Stimulated activated CD8-positive, alpha-beta memory T cell treated with anti-CD3 and anti-CD28 coated beads, Interleukin-7, amount 100 ng/mL, for 24 hours (primary cell): ENCODE data around the gene ALK.

Source experiments
- DNase-seq: peaks from one replicate; pipeline ENCODE4 v3.0.0-alpha.2; 2020; ENCODE audit warnings: low read depth

The ALK gene

DNA sequence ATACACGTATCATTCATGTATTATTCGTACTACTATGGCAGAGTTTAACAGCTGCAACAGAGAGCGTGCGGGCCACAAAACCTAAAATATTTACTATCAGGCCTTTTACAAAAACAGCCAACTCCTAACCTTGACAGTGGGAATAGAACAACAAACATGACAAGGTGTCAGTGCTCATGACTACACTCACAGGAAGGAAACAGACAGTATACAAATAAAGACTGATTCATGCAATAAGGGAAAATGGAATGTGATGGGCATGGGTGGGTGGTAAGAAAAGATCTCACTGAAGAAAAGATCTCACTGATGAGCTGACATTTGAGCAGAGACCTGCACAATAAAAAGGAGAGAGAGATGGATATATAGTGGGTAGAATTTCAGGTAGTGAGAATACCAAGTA lies 347.8 kb downstream of the ALK start:
- DNase-seq, result no peak

DNA sequence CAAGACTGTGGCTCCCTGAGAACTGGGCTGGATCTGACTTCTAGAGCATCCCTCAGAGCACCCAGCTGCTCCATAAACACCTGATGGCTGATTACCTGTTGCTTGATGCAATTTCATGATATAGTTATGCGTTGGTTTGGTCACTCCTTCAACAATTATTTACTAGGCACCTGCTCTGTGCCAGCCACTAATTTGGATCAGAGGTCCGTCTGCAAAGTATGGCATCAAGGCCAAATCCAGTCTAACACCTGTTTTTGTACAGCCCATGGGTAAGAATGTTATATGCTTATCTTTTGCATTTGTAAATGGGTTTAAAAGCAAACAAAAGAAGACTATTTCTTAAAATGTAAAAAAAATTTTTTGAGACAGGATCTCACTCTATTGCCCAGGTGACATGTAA lies 348.2 kb downstream of the ALK start:
- no peak for DNase-seq

DNA sequence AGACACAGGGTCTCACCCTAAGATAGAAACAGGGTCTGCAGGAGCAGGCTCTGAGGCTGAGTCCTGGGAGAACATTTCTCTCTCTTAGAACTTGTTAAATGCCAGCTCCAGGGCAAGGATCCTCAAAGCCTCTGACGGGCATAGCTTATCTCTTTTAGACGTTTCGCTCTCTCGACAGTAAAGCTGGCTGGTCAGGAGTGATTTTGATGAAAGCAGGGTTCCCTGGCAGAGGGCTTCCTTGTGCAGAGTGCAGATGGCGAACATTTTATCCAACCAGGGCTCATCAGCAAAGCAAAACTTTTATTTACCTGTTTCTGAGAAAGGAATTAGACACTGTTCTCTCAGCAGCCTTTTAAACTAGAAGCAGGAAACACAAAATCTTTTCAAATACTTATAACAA lies 350.8 kb downstream of the ALK start:
- DNase-seq, result no peak

DNA sequence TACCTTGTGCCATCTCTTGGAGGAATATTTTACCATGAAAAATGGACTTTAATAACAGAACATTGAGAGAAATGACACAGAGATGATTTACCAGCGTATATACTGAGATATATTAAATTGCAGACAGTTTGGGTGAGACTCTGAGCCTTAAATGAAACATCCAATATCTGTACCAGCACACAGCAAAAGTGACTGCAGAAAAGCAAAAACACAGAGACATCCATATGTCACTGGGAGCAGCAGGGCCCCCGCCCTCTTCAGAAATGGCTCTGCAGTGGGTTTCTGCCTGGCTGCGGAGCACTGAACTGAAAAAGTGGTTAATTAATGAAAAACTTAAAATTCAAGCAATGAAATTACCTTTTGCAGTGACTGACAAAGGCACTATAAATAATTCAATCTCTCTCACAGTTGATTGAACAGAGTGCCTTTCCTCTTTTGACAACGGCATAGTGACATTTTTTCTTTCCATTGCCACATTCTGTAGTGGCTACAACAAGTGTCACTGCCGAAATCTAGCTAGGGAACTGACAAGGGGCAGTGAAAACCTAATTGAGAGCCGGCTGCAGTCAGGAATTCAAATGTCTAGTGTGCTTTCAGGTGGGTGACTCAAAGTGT lies 353.4 kb downstream of the ALK start:
- DNase-seq, result no peak

DNA sequence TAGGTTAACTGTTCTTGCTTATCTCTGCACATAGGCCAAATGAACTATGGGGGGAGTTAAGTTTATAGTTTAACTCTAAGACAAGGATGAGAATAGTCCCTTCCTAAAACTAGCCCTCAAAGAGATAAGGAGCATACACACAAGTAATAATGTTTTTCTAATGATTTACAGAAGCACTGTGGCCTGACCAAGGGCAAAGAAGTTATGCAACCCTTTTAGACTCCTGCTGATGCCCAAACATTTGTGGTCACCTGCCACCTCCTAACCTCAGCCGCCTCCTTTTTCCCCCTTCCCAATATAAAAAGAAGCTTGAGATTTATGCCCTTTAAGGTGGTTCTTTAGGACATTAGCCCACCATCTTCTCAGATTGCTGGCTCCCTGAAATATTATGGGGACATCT lies 357.7 kb downstream of the ALK start:
- DNase-seq, result no peak

DNA sequence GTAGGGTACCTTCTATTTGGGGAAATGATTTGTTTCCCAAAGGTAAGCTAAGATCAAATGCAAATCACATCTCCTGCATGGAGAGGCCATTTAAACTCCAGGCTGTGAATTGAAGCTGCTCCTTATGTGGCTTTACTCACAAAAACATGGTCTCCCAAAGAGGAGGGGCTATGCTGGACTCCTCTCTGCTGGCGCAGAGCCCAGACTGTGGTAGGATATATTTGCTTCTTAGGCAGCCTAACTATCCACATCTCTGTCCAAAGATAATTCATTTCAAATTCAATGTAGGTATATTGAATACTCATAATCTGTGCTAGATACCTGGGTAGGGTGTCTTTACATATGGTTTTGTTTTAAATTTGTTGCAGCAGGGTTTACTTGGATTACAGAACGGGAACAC lies 358.5 kb downstream of the ALK start:
- no peak for DNase-seq

DNA sequence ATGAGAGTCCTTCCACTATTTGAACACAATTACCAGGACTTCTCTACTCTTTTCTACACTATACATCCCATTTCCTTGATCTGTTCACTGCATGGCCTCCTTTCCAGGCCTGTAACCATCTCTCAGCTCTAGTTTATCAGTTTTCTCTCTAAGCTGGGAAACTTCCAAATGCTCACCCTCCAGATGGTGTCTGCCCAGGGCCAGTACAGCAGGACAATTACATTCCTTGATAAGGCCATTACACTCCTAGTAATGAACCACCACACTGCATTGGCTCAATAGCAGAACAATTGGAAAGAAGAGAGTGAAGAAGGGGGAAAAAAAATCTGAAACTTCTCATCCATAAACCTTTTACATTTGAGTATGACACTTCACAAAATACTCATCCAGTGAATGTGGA lies 359.1 kb downstream of the ALK start:
- no peak for DNase-seq

DNA sequence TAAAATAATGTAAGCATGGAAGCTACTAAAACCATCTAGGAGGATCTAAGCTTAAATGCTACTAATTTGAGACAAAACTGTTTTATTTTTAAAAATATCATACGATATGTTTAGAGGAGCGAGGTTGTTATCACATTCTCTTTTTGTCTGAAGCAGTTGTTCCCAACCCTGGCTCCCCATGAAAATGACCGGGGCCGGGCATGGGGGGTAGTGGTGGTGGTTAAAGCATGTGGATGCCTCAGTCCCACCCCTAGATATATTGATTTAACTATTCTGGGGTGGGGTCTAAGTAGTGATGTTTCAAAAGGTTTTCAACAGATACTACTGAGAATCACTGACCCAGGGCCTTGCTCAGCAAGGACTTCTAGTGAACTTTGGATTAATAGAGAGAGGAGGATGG lies 359.8 kb downstream of the ALK start:
- no peak for DNase-seq

DNA sequence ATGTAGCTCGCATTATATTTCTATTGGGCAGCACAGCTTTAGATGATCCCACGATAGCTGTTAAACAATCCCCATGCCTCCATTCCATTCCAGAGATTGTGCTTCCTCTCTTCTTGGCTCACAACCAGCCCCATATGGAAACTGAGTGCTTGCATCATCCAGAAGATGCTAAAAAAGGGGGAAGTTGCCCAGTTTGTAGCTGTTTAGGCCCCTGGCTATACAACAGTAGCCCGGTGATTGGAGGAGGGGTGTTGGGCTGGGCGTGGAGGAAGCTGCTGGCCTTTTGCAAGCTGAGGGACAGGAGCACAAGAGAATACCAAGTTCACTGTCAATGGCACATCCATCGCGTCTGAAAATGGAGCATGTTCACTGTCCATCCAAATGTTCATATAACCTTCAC lies 360.2 kb downstream of the ALK start:
- DNase-seq, result no peak

DNA sequence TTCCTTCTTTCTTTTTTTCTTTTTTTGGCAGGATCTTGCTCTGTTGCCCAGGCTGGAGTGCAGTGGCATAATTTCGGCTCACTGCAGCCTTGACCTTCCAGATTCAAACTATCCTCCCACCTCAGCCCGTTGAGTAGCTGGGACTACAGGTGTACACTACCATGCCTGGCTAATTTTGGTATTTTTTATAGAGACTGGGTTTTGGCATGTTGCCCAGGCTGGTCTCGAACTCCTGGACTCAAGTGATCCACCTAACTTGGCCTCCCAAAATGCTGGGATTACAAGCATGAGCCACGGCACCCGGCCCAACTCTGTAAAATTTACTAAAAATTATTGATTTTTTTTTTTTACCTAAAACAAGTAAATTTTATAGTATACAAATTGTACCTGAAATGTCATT lies 360.8 kb downstream of the ALK start:
- no peak for DNase-seq

DNA sequence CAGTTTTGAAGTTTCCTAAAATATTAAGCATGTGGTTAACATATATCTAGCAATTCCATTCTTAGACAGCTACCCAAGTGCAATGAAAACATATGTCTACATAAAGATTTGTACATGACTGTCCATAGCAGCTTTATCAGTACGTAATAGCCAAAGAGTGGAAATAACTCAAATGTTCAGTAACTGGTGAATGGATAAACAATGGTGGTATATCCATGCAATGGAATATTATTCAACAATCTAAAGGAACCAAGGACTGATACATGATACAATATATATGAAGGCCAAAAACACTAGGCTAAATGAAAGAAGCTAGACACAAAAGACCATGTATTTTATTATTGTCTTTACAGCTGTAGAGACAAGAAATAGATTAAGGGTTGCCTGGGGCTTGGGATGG lies 361.4 kb downstream of the ALK start:
- DNase-seq, result no peak

DNA sequence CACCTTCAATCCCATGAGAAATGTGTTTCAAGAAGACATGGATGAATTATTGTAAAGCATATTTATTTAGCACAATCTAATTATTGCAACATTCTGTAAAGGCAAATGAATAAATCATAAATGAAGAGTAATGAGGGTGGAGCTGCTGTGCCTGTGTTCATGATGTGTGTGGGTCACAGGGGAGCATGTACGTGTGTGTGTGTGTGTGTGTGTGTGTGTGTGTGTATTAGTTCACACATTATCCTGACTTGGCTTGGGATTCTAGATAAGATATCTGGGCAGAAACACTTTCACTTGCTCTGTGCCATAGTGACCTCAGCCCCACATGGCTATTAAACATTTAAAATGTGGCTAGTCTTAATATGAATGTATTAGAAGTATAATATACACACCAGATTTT lies 361.8 kb downstream of the ALK start:
- no peak for DNase-seq

DNA sequence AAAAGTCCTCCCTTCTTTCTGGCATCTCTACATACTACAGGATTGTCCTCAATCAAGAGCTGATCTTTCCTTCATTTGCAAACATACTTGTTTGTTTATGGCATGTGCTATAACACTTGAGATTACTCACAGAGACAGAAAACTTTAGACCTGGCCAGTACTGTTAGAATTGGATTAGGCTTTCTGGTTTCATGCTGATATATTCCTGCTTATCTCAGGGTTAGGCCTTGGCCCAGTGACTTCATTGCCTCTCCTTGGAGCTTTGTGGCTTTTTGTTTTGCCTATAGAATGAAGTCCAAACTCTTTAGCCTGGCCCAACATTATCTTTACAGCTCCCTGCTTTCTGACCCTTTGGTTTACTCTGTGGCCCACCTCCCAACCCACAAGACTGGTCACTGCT lies 363.3 kb downstream of the ALK start:
- no peak for DNase-seq

DNA sequence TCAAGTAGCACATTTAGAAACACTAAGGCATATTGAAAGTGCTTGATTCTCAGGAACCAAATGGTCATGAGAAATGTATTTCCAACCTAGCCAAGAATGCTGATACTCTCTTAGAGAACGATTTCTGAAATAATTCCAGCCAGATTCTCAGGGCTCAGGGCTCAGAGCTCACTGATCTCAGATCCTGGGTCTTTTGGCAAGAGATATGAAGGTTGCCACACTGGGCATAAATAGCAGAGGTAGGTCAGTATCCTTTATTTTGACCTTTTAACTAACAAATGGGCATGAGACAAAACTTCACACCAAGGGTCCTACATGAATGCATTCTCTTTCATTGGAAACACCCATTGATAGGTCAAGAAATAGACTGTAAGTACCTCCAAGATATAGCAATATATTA lies 364.1 kb downstream of the ALK start:
- DNase-seq, result no peak

DNA sequence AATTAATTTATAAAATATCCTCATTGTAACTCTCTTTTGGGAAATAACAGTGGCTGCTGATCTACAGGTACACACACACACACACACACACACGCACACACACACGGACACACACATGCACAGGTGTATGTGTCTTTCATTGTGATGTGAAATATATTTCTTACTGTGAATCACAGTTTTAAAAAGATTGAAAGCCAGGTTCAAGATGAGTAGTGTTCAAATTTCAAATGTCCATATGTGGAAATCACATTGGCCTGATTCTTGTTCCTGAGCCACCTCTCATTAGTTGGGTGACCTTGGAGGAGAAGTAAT lies 372.4 kb downstream of the ALK start:
- DNase-seq, result no peak

DNA sequence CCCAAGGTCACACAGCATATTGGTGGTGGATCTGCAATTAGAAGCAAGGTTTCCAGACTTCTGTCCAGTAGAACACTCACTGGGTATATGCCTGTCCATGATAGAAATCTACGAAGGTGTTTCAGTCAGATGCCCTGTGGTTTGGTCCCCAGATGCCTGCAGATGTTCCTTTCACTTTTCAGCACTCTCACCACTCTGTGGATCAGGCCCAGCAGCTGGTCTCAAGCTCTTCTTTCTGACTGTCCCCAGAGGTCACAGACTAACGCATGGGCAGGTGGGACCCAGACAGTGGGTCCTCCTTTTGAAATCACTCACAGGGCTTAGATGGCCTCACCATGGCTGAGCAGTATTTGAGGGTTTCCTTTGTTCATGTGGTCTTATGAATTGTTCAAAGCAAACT lies 376.5 kb downstream of the ALK start:
- no peak for DNase-seq

DNA sequence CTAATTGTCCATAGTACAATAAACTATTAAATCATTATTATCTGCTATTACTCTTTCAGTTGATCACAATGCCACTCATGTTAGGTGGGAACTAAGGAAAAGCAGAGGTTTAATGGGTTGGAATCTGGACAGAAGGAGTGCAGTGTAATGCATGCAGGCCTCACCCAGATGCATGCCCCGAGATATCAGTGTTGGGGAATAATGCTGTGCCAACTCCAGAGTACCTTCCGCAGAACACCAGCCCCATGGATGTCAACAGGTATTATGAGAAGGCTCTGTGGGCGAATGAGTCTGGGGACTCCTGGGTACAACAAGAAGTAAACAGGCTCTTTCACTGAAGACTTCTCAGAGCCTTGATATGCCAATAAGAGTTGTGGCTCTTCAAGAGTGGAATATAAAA lies 377.4 kb downstream of the ALK start:
- DNase-seq, result no peak

DNA sequence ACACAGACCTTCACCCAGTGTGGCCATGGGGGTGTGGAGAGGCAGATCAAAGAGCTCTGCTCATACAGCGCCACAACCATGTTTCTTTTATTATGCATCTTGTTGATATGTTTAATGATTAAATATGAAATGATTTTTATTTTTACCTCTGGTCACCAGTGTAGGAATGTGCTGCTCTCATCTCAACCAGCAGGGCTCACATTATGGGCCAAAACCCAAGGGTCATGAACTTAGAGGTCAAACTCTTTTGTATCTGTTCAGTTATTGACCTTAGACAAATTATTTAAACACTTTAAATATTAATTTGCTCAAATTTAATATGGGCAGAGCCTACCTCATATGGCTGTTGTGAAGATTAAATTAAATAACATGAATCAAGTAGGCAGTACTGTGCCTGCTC lies 386.2 kb downstream of the ALK start:
- no peak for DNase-seq

DNA sequence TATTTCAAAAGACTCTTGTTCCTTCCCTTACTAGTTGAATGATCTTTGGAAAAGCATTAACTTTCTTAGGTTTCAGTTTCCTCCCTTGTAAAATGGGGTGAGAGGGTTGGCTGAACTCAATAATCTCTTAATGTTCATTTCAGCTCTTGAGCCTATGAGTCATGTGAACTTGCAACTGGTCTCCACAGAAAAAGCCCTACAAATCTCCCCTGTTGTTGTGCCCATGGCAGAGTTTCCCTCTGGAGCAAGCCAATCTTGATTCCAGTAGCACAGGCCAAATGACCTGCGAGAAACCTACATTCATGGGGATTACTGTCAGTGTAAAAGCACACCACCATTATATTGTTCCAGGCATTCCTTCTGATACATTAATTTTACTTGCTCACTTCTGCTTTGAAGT lies 388.9 kb downstream of the ALK start:
- DNase-seq, result no peak

DNA sequence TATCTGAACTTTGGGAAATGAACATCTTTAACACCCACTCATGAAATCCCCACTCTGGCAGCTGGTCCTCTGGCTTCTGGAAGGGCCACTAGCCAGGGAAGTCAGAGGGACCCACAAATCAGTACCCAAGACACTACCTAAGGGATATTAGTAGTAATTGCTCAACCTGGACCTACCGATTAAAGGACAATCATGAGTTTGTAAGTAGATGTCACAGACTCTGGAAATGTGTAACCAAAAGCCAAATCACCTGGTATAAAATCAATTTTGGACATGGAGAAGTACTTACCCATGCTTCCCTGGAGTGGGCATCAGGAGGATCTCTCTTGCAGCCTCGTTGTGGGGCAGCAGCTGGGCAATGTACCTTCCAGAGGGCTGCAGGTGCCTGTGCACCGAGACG lies 389.8 kb downstream of the ALK start:
- no peak for DNase-seq

DNA sequence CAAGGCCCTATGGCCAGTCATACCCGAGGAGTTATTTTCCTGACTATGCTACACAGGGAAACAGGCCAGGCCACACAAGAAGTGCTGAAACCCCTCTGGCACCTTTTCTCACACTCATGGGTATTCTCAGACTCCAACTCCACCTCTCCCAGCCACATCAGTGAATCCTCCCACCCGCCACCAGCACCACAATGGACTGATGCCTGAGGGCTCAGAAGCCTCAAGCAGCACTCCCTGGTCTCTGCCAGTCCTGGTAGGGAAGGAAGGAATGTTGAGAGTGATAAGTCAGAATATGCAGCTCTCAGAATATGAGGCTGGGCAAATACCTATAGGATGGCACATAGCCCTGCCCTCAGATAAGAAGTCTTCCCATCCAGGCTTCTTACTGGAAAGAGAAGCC lies 391.1 kb downstream of the ALK start:
- DNase-seq, result no peak

DNA sequence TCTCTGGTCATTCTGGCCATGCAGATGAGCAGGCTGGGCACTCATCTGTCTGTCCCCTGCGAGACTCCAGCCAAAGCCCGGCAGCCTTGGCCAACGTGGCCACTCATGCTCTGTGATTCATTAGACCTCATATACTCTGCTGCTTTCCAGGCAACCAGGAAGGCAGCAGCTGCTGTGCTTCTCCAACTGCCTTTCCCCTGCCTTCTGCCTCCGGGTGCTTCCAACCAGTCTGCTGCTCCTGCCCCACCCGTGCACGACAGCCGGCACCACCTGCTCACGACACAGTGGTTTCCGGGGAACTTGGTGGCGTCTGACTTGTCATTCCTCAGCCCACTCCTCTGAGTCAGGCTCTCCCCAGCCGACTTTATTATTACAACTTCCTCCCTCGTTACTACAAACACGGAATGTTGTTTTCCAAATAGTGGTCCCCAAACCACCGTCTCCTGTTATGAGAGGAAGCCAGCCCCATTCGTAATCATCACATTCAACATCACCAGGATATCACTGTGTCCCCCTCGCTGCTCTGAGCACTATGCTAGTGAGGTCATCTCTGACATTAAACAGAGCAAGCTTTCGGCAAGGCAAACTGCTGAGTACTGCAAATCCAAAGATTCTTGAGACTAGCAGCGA lies 392.4 kb downstream of the ALK start:
- no peak for DNase-seq

DNA sequence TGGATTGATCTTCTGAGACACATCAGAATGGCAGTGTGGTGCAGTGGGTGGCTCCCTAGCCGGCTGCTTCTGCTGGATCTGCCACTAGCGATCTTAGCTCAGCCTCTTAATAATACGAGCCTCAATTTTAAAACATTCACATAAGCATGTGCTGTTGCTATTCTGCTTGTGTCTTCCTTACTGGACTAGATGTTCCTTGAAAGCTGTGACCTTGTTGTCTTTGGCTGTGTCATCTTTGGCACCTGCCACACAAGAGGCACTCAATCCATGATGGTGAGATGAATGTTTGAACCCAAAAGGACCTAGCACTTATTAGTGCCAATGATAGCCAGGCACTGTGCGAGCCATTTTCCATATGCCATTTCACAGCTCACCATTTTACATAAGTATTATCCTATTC lies 393.0 kb downstream of the ALK start:
- DNase-seq, result no peak

DNA sequence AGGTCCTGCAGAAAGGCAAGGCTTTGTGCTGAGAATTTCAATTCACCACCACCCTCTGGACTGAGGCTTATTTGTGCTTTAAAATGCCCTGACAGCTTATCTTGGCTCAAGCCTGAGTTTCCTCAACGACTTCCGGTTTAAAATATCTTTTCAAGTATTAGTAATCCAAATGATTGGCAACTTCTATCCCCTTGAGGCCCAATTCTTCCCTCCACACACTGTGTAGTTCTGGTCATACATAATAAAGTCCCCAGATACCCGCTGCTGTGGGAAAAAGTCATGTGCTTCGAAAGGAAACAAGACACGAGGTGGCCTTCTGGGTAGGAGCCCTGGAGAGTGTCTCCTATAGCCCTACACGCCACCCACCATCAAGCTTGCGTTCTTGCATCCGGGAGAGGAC lies 393.4 kb downstream of the ALK start:
- DNase-seq, result no peak
